ENCODE data around the gene STX3.
"Not testable (repeated sequence)": the region's sequence is repeated elsewhere in the genome, so short reads cannot be mapped to it uniquely, and the experiment has no call there.

The STX3 gene

GRCh38 chr11:59846556-59846955, 91.4 kb downstream of the STX3 start:
- DNase-seq (ENCODE audit: low read depth) = no peak
- H3K4me3 ChIP-seq (ENCODE audit: low read depth, low read length) = no peak overlapping the region
- TF ChIP-seq, protein P1, sequence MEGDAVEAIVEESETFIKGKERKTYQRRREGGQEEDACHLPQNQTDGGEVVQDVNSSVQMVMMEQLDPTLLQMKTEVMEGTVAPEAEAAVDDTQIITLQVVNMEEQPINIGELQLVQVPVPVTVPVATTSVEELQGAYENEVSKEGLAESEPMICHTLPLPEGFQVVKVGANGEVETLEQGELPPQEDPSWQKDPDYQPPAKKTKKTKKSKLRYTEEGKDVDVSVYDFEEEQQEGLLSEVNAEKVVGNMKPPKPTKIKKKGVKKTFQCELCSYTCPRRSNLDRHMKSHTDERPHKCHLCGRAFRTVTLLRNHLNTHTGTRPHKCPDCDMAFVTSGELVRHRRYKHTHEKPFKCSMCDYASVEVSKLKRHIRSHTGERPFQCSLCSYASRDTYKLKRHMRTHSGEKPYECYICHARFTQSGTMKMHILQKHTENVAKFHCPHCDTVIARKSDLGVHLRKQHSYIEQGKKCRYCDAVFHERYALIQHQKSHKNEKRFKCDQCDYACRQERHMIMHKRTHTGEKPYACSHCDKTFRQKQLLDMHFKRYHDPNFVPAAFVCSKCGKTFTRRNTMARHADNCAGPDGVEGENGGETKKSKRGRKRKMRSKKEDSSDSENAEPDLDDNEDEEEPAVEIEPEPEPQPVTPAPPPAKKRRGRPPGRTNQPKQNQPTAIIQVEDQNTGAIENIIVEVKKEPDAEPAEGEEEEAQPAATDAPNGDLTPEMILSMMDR (IDR thresholded peaks at IDR 0.05; ENCODE audit: insufficient read depth, low read depth, low read length, missing control alignments) = no peak

DNA sequence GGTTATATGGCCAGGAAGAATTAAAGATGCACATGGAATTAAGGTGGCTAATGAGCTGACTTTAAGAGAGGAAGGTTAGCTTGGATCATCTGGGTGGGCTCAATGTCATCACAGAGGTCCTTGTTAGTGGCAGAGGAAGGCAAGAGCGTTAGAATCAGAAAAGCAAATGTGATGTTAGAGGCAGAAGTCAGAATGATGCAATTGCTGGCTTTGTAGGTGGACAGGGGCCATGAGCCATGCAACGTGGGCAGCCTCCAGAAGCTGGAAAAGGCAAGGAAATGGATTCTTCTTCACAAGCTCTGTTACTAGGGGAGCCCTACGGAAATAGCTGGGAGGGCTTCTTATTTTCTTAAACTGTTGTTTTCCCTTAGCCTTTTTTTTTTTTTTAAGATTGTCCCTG, 92.5 kb downstream of the STX3 start:
- H3K4me3 ChIP-seq (ENCODE audit: low read depth, low read length) = no peak overlapping the region
- DNase-seq (ENCODE audit: low read depth) = no peak
- TF ChIP-seq, protein P1 (IDR thresholded peaks at IDR 0.05; ENCODE audit: insufficient read depth, low read depth, low read length, missing control alignments) = no peak

DNA sequence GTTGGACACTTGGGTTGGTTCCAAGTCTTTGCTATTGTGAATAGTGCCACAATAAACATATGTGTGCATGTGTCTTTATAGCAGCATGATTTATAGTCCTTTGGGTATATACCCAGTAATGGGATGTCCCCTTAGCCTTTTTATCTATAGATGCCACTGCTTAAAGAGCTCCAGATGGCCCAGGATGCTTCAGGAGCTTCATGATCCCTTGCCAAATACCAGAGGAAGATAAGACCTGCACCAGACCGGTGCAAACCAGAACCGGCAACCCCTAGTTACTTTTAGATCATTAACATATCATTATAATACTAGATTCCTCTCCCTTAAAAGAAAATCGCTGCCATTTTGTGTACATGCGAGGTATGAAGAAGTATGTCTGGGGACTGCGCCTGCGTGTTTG, 93.3 kb downstream of the STX3 start:
- H3K4me3 ChIP-seq (ENCODE audit: low read depth, low read length); DNase-seq (ENCODE audit: low read depth): not testable (repeated sequence)

DNA sequence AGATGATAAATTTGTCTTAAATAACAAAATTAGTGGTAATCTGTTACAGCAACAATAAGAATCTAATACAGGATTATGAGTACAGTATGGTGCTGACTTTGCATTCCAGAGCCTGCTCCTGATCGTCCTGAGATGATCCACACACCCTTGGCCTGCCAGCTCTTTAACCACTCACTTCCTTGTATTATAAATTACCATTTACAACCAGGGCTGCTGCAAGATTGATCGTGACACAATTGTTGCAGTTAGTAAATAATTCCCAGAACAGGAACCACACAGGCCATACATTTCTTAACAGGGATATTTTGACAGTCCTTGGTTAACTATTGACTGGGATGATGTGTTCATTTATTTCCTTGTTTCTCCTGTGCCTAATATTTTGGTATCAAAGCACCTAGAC, 94.0 kb downstream of the STX3 start:
- DNase-seq (ENCODE audit: low read depth) = no peak
- no peak overlapping the region for H3K4me3 ChIP-seq (ENCODE audit: low read depth, low read length)
- TF ChIP-seq, protein P1 (IDR thresholded peaks at IDR 0.05; ENCODE audit: insufficient read depth, low read depth, low read length, missing control alignments) = no peak

GRCh38 chr11:59849551-59849950, 94.4 kb downstream of the STX3 start:
- DNase-seq (ENCODE audit: low read depth); H3K4me3 ChIP-seq (ENCODE audit: low read depth, low read length): not testable (repeated sequence)

GRCh38 chr11:59851416-59851815, 96.2 kb downstream of the STX3 start:
- H3K4me3 ChIP-seq (ENCODE audit: low read depth, low read length); DNase-seq (ENCODE audit: low read depth): not testable (repeated sequence)

DNA sequence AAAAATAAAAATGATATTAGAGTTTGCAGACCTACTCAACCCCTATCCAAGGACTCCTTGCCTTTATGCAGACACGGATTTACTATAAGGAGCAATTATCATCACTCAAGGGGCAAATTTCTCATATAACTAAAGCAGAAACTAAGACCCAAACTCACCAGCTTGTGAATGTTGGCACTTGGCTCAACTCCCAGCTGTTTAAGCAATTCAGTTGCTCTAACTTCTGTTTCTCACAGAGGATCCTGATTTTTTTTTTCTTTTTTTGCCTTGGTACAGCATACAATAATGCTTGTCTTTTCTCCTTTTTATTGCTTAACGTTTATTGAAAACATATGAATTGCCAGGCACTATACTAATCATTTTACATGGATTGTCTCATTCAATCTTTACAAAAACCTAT, 99.7 kb downstream of the STX3 start:
- DNase-seq (ENCODE audit: low read depth) = no peak
- TF ChIP-seq, protein P1 (IDR thresholded peaks at IDR 0.05; ENCODE audit: insufficient read depth, low read depth, low read length, missing control alignments) = no peak
- H3K4me3 ChIP-seq (ENCODE audit: low read depth, low read length) = no peak overlapping the region

Measured in GM12865 (cell line).